CD4-positive, alpha-beta T cell treated with Interleukin-10 for 1 hour (primary cell): ENCODE data around the gene GLYAT.

Source experiments
- DNase-seq: peaks from one replicate; pipeline ENCODE4 v3.0.0-alpha.2; 2020

The GLYAT gene, protein sequence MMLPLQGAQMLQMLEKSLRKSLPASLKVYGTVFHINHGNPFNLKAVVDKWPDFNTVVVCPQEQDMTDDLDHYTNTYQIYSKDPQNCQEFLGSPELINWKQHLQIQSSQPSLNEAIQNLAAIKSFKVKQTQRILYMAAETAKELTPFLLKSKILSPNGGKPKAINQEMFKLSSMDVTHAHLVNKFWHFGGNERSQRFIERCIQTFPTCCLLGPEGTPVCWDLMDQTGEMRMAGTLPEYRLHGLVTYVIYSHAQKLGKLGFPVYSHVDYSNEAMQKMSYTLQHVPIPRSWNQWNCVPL

DNA sequence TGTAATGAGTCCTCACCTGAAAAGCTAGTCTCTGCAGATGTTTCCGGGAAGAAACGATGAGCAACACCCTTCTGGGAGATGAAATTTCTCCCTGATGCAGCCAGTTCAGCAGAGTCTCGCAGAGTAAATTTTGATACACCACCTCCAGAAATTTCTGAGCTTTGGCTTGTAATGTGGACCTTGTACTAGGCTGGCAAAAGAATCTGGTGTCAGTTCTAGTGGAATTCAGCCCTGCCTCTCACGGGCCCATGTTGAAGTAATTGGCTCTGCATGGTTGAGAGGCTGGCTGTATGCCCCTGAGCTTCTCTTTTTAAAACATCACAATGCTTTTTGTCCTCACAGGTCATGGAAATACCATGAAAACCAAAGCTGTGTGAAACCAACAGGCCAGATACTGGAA, at the start of gene GLYAT:
Gene GLYAT (minus strand): TSS at position 125 of the 400 bp plus-strand sequence. CDS start 7,447 bp downstream, outside the sequence.
- DNase-seq = no peak

DNA sequence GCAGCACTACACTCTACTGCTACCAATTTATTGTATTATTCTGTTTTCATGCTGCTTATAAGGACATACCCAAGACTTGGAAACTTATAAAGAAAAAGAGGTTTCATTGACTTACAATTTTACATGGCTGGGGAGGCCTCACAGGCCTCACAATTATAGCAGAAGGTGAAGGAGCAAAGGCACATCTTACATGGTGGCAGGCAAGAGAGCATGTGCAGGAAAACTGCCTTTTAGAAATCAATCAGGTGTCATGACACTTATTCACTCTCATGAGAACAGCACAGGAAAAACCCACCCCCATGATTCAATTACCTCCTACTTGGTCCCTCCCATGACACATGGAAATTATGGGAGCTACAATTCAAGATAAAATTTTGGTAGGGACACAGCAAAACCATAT, 49.6 kb upstream of the GLYAT start:
- no peak for DNase-seq

- no peak for DNase-seq
These were observed 48.8 kb upstream of the GLYAT start for GRCh38 chr11:58780578-58780977.

DNA sequence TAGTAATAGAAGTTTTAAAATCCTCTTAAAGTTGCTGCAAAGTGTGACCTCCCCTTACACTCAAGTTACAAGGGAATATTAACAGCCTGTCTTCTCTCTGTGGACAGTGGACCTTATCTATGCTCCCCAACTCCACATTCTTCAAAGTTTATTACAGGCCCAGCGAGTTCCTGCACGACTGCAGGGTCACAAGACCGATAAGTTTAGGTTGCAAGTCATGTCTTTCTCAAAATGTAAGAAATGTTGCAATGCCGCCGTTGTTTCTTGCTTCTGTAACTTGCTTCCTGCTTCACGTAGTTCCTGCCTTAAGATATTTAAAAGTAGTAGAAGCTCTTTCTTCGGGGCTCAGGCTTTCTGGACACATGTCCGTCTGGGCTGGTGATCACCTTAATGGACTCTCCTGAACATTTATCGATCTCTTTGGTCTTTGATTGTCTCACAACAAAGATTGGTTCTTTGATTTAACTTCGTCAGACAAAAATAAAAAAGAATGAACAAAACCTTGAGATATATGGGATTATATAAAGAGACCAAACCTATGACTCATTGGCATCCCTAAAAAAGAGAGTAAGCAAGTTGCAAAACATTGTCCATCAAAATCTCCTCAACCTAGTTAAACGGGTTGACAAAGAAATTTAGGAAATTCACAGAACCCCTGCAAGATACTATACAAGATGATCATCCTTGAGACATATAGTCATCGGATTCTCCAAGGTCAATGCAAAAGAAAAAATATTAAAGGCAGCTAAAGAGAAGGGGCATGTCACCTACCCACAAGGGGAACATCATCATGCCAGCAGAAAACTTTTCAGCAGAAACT, 45.4 kb upstream of the GLYAT start:
- DNase-seq = no peak

DNA sequence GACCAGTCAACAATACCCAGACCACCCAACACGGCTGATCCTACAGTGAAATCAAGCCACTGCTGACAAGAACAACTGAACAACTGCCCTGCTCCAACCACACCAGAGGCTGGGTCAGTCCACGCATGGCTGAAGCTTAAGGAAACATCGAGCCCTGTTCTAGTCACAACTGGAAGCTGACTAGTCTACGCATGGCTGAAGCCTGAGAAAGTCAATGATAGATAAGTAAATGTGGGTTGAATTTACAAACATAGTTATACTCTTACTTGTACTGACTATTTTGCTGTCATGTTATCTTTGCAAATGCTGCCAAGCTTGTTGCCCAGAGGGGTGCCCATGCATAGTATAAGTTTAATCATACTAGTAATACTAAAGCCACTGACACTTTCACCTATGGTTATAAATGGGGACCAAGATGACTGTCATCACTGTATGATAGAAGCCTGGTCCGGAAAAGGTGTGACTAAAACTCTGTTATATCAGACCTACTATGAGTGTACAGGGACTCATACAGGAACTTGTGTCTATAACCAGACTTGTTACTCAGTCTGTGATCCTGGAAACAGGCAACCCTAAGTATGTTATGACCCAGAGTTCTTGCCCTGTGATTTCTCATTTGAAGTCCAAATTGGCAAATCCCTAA, 43.4 kb upstream of the GLYAT start:
- DNase-seq = no peak

- no peak for DNase-seq
These were observed 42.4 kb upstream of the GLYAT start for GRCh38 chr11:58774164-58774593.

DNA sequence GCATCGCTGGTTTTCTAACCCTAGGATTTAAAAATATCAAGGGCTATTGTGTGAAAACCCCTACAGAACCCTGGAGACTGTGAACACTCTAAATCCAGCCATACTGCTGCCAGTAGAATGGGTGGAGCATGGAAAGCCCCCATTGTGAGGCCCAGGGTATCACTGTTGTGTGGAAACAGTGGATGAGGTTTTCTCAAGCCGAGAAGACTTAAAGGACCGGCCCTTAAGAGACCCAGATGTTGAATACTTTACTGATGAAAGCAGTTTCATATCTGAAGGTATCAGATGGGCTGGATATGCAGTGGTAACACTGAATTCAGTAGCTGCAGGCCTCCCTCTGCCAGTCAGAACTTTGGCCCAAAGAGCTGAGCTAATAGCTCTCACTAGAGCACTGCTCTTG, 41.6 kb upstream of the GLYAT start:
- no peak for DNase-seq

DNA sequence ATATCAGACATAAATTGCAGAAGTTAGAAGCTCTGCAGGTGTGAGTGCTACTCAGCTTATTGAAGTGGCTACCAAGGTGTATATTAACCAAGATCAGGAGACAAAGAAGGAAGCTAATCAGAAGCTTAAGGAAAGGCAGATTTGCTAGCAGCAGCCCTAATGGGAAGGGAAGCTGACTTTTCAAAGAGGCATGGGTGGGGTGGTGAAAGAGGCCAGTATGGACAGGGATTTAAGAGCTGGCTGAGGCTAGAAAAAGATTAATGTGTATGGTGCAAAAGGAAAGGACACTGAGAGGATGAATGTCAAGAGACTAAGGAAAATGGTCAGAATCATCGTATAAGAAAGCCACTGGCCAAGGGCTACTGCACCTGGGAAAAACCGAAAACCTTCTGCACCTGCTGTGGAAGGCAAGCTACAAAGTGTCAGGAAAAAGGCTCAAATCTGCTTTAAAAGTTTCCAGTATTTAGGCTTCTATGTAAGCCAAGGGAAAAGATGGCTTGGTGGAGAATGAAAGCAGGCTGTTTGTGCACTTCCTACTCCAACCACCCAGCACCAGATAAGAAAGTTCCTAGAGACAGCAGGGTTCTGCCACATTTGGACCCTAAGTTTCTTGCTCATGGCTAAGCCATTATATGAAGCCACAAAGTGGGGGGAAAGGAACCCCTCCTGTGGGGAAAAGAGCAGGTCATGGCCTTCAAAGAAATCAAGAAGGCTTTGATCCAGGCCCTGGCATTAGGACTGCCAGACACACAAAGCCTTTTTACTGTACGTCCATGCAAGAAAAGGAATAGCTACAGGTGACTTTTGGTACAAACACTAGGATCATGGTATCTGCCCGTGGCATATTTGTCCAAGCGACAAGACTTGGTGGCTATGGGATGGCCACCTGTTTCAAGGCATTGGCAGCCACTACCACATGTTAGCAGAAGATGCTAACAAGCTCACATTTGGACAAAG, 40.9 kb upstream of the GLYAT start:
- DNase-seq = no peak

- DNase-seq = no peak
These were observed 39.7 kb upstream of the GLYAT start for GRCh38 chr11:58771458-58771855.

- no peak for DNase-seq
These were observed 39.1 kb upstream of the GLYAT start for GRCh38 chr11:58770627-58771457.

DNA sequence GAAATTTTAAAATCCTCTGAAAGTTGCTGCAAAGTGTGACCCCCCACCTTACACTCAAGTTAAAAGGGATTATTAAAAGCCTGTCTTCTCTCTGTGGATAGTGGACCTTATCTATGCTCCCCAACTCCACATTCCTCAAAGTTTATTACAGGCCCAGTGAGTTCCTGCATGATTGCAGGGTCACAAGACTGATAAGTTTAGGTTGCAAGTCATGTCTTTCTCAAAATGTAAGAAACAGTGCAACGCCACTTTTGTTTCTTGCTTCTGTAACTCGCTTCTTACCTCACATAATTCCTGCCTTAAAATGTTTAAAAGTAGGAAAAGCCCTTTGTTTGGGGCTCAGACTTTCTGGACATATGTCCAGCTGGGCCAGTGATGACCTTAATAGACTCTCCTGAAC, 38.4 kb upstream of the GLYAT start:
- no peak for DNase-seq

DNA sequence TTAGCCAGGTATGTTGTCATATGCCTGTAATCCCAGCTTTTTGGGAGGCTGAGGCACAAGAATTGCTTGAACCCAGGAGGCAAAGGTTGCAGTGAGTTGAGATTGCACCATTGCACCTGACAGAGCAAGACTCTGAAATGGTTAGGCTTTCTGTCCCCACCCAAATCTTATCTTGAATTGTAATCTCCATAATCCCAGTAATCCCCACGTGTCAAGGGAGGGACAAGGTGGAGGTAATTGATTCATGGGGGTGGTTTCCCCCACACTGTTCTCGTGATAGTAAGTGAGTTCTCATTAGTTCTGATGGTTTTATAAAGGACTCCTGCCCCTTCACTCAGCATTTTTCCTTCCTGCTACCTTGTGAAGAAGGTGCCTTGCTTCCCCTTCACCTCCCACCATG, 37.6 kb upstream of the GLYAT start:
- DNase-seq = no peak

- no peak for DNase-seq
These were observed 36.4 kb upstream of the GLYAT start for GRCh38 chr11:58768137-58768536.

- DNase-seq = no peak
These were observed 33.3 kb upstream of the GLYAT start for GRCh38 chr11:58765078-58765477.

DNA sequence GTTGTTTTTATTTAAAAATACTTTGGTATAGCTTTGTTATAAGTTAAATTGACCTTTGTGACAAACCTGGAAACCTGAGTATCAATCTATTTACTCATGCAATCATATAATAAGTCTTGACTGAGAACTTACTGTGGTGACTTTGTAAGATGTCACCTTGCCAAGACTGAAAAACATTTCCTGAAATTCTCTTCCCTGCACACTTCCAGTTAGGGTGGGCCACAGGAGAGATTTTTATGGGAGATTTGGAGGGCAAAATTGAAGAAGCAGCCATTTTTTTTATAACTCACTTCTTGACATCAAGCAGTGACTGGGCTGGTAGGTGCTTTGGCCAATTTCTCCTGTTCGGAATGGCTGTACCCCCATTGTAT, 31.4 kb upstream of the GLYAT start:
- DNase-seq = no peak

DNA sequence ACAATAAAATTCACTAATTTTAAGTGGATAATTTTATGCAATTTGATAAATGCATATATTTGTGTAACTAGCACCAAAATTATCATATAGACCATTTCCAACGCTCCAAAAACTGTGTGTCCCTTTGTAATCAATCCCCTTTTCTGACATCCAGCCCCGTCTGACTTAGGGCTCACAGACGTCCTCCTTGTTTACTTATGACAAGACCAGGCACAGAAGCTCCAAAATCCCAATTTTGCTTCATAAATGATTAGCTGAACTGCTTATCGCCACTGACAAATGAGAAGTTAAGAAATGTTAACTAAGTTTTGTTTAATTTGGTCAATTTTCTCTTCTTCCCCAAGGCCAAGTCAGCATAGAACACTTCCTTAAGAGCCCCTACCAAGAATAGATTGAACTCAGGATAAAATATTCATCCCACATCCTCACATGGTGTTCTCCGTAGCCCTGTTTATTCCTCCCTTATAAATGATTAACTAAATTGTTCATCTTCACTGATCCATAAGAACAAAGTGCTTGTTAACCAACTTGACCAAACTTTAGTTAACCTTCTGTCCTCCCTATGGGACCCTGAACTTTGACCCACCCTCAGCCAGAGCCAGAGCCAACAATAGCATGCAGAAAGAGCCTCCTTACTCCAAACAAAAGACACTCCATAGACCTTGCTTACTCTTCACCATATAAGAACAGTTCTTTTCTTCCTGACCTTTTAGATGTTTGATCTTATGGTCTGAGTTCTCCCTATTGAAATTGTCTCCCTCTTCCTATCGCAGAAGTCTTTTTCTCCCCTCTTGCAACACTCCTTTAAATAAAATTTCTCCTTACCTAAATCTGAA, 30.8 kb upstream of the GLYAT start:
- DNase-seq = no peak

- no peak for DNase-seq
These were observed 25.7 kb upstream of the GLYAT start for GRCh38 chr11:58757439-58757838.

GRCh38 chr11:58745705-58746364, 14.1 kb upstream of the GLYAT start:
- DNase-seq = no peak

DNA sequence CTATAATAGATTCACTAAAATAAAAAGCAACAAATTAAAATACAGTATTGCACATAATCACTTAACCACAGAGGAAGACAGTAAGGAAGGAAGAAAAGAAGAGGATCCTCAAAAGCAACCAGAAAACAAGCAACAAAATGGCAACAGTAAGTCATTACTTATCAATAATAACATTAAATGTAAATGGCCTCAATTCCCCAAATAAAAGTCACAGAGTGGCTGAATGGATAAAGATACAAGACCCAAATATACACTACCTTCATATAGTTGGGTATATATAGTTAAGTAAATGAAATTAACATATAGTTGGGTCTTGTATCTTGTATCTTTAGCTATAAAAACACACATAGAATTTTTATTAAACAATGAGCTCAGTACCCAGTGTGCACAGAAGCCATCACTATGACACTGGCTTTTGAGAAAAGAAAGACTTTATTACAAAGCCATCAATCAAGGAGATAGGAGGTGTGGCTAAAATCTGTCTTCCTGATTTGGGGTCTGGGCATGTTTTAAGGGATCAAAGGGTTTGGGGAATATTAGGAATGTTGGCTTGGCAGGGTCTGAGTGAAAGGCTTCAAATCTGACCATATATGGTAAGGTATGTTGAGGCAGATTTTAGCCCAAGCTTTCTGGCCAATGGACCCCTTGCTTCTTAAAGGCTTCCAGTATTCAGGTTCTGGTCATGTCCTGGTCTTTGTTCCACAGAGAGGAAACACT, 13.4 kb upstream of the GLYAT start:
- DNase-seq = no peak
